Neuron (in vitro differentiated cells): ENCODE data around the gene TTLL5.

ENCODE experiments used
- H2AFZ ChIP-seq: one replicate; pipeline ENCODE4 v1.6.1; 2013; ENCODE audit warnings: low read depth, mild to moderate bottlenecking, inconsistent platforms, low read length, moderate library complexity
- H3K27me3 ChIP-seq: one replicate; pipeline ENCODE4 v1.6.1; 2013; ENCODE audit warnings: low read length; ENCODE audit not compliant: insufficient read depth
- H3K36me3 ChIP-seq: one replicate; pipeline ENCODE4 v1.6.1; 2013; ENCODE audit warnings: low read length; ENCODE audit not compliant: insufficient read depth
- H3K4me1 ChIP-seq: one replicate; pipeline ENCODE4 v1.6.1; 2013; ENCODE audit warnings: low read length; ENCODE audit not compliant: insufficient read depth
- H3K4me3 ChIP-seq: 2 replicates; pipeline ENCODE4 v1.5.1; 2013; ENCODE audit warnings: mild to moderate bottlenecking, low read length, moderate library complexity
- H3K9me3 ChIP-seq: one replicate; pipeline ENCODE4 v1.6.1; 2013; ENCODE audit warnings: low read length

Gene TTLL5

GRCh38 chr14:75960231-75960630 lies 299.2 kb downstream of the TTLL5 start:
- Histone ChIP-seq H3K4me1 (no peaks in the 10 kb centered on the region), H3K27me3 (no peaks in the 10 kb centered on the region), H2AFZ (no peak overlapping the region), H3K9me3 (no peaks in the 10 kb centered on the region), H3K4me3 (no peak overlapping the region), H3K36me3 (no peaks in the 10 kb centered on the region)

GRCh38 chr14:75961662-75962061 lies 300.6 kb downstream of the TTLL5 start:
- Histone ChIP-seq H3K4me1 (no peaks in the 10 kb centered on the region), H2AFZ (no peak overlapping the region), H3K36me3 (no peaks in the 10 kb centered on the region), H3K4me3 (no peak overlapping the region), H3K27me3 (no peaks in the 10 kb centered on the region), H3K9me3 (no peaks in the 10 kb centered on the region)

GRCh38 chr14:75967866-75968265 lies 306.8 kb downstream of the TTLL5 start:
- Histone ChIP-seq H2AFZ (no peak overlapping the region), H3K9me3 (no peaks in the 10 kb centered on the region), H3K4me1 (peaks cover 3% of the 10 kb centered on the region), H3K4me3 (no peak overlapping the region), H3K27me3 (no peaks in the 10 kb centered on the region), H3K36me3 (no peaks in the 10 kb centered on the region)

- Histone ChIP-seq H3K4me1 (peaks cover 5% of the 10 kb centered on the region), H3K4me3 (no peak overlapping the region), H3K27me3 (no peaks in the 10 kb centered on the region), H3K9me3 (no peaks in the 10 kb centered on the region), H3K36me3 (no peaks in the 10 kb centered on the region), H2AFZ (no peak overlapping the region)
These were observed 307.4 kb downstream of the TTLL5 start for GRCh38 chr14:75968456-75968855.

- Histone ChIP-seq H3K9me3 (no peaks in the 10 kb centered on the region), H3K4me3 (no peak overlapping the region)
These were observed 308.1 kb downstream of the TTLL5 start for GRCh38 chr14:75969126-75969525.

GRCh38 chr14:75969891-75970290 lies 308.8 kb downstream of the TTLL5 start:
- Histone ChIP-seq H3K4me3 (no peak overlapping the region), H3K27me3 (no peaks in the 10 kb centered on the region), H3K36me3 (no peaks in the 10 kb centered on the region), H2AFZ (no peak overlapping the region), H3K9me3 (no peaks in the 10 kb centered on the region), H3K4me1 (peaks cover 5% of the 10 kb centered on the region)

More at GRCh38 chr14:75969126-75969525, 308.1 kb downstream of the TTLL5 start:
- no peak overlapping the region for H2AFZ ChIP-seq
- H3K4me1 ChIP-seq: peaks cover 5% of the 10 kb centered on the region
- no peaks in the 10 kb centered on the region for H3K27me3 ChIP-seq
- H3K36me3 ChIP-seq: no peaks in the 10 kb centered on the region

GRCh38 chr14:75970989-75971388 lies 309.9 kb downstream of the TTLL5 start:
- H3K27me3 ChIP-seq: no peaks in the 10 kb centered on the region

GRCh38 chr14:75971509-75971908 lies 310.5 kb downstream of the TTLL5 start:
- Histone ChIP-seq H3K4me1 (peaks cover 5% of the 10 kb centered on the region), H3K36me3 (no peaks in the 10 kb centered on the region), H3K4me3 (no peak overlapping the region), H2AFZ (no peak overlapping the region), H3K9me3 (no peaks in the 10 kb centered on the region), H3K27me3 (no peaks in the 10 kb centered on the region)

More at GRCh38 chr14:75970989-75971388, 309.9 kb downstream of the TTLL5 start:
- Histone ChIP-seq H3K4me1 (peaks cover 5% of the 10 kb centered on the region), H3K9me3 (no peaks in the 10 kb centered on the region), H2AFZ (no peak overlapping the region), H3K36me3 (no peaks in the 10 kb centered on the region), H3K4me3 (no peak overlapping the region)

GRCh38 chr14:75972801-75973421 lies 311.9 kb downstream of the TTLL5 start:
- H3K27me3 ChIP-seq: no peaks in the 10 kb centered on the region
- peaks cover 5% of the 10 kb centered on the region for H3K4me1 ChIP-seq
- H3K4me3 ChIP-seq: no peak overlapping the region
- no peak overlapping the region for H2AFZ ChIP-seq
- H3K9me3 ChIP-seq: no peaks in the 10 kb centered on the region
- no peaks in the 10 kb centered on the region for H3K36me3 ChIP-seq

- no peaks in the 10 kb centered on the region for H3K36me3 ChIP-seq
- no peak overlapping the region for H2AFZ ChIP-seq
- no peaks in the 10 kb centered on the region for H3K27me3 ChIP-seq
- H3K4me3 ChIP-seq: no peak overlapping the region
- H3K4me1 ChIP-seq: peaks cover 17% of the 10 kb centered on the region
- no peaks in the 10 kb centered on the region for H3K9me3 ChIP-seq
These were observed 316.0 kb downstream of the TTLL5 start for GRCh38 chr14:75976826-75977581.

- H3K36me3 ChIP-seq: no peaks in the 10 kb centered on the region
- peaks cover 17% of the 10 kb centered on the region for H3K4me1 ChIP-seq
- H3K4me3 ChIP-seq: no peak overlapping the region
- H2AFZ ChIP-seq: no peak overlapping the region
- no peaks in the 10 kb centered on the region for H3K27me3 ChIP-seq
- no peaks in the 10 kb centered on the region for H3K9me3 ChIP-seq
These were observed 316.5 kb downstream of the TTLL5 start for GRCh38 chr14:75977582-75977943.

GRCh38 chr14:75978249-75978731 lies 317.2 kb downstream of the TTLL5 start:
- H2AFZ ChIP-seq: no peak overlapping the region
- H3K9me3 ChIP-seq: no peaks in the 10 kb centered on the region
- H3K4me3 ChIP-seq: no peak overlapping the region
- H3K4me1 ChIP-seq: peaks cover 11% of the 10 kb centered on the region
- H3K27me3 ChIP-seq: peaks cover 2% of the 10 kb centered on the region
- no peaks in the 10 kb centered on the region for H3K36me3 ChIP-seq

- Histone ChIP-seq H3K4me1 (peaks cover 11% of the 10 kb centered on the region), H3K4me3 (no peak overlapping the region), H3K36me3 (no peaks in the 10 kb centered on the region), H2AFZ (no peak overlapping the region), H3K9me3 (no peaks in the 10 kb centered on the region), H3K27me3 (peaks cover 2% of the 10 kb centered on the region)
These were observed 318.1 kb downstream of the TTLL5 start for GRCh38 chr14:75979071-75979571.
